Endodermal cell (in vitro differentiated cells): ENCODE measurements around the gene VPREB3. TPM values are rescaled to one million over a fixed set of nuclear protein-coding genes. Genes with fewer than 3 reads are reported as not detected.
A peak's percentile ranks its signal among the peaks of the same experiment; 100 is the strongest.

Experiments
- DNase-seq: peaks from one replicate; pipeline ENCODE4 v3.0.0-alpha.2; 2017
- H3K27ac ChIP-seq: 2 replicates; pipeline ENCODE4 v1.5.1; 2013; ENCODE audit warnings: mild to moderate bottlenecking, low read depth, low read length, moderate library complexity
- H3K27me3 ChIP-seq: 2 replicates; pipeline ENCODE4 v1.6.1; 2013; ENCODE audit warnings: mild to moderate bottlenecking, low read length, moderate library complexity; ENCODE audit not compliant: insufficient read depth, control insufficient read depth, poor library complexity, severe bottlenecking
- H3K36me3 ChIP-seq: 2 replicates; pipeline ENCODE4 v1.7.0; 2013; ENCODE audit warnings: mild to moderate bottlenecking, low read length, moderate library complexity; ENCODE audit not compliant: control insufficient read depth, insufficient read depth
- H3K4me1 ChIP-seq: one replicate; pipeline ENCODE4 v1.7.0; 2013; ENCODE audit warnings: low read length; ENCODE audit not compliant: control insufficient read depth, insufficient read depth
- H3K4me3 ChIP-seq: 2 replicates; pipeline ENCODE4 v1.5.1; 2013; ENCODE audit warnings: mild to moderate bottlenecking, low read length, moderate library complexity
- H3K9ac ChIP-seq: 2 replicates; pipeline ENCODE4 v1.6.1; 2013; ENCODE audit warnings: mild to moderate bottlenecking, low read length, moderate library complexity; ENCODE audit not compliant: poor library complexity, severe bottlenecking; ENCODE audit errors: extremely low read depth
- H3K9me3 ChIP-seq: 2 replicates; pipeline ENCODE4 v1.6.1; 2013; ENCODE audit warnings: mild to moderate bottlenecking, low read length, moderate library complexity; ENCODE audit not compliant: control insufficient read depth
- H3K27ac Mint-ChIP-seq: 2 replicates; pipeline ENCODE4 v1.8.0; 2020; ENCODE audit warnings: mixed read lengths
- H3K27me3 Mint-ChIP-seq: 2 replicates; pipeline ENCODE4 v1.8.0; 2021; ENCODE audit warnings: mild to moderate bottlenecking, mixed read lengths; ENCODE audit not compliant: insufficient read depth
- H3K36me3 Mint-ChIP-seq: 2 replicates; pipeline ENCODE4 v1.8.0; 2020; ENCODE audit warnings: low read depth, mixed read lengths
- H3K4me1 Mint-ChIP-seq: 2 replicates; pipeline ENCODE4 v1.8.0; 2020; ENCODE audit warnings: mixed read lengths
- H3K4me3 Mint-ChIP-seq: 2 replicates; pipeline ENCODE4 v1.8.0; 2020; ENCODE audit warnings: mild to moderate bottlenecking, moderate library complexity, mixed read lengths
- H3K9me3 Mint-ChIP-seq: 2 replicates; pipeline ENCODE4 v1.8.0; 2020; ENCODE audit warnings: mild to moderate bottlenecking, mixed read lengths
- WGBS, 2 experiments: methylation state at CpG; one replicate each; pipeline versions ENCODE4 v1.1.5 to v1.1.7; 2013; ENCODE audit warnings: missing lambda C conversion rate in 2 of 2, mixed read lengths in 1 of 2; ENCODE audit not compliant: insufficient coverage in 1 of 2, insufficient read length in 1 of 2; 5-methylcytosine and 5-hydroxymethylcytosine counted together
- total RNA-seq, 2 donors: library from RNA; stranded (reverse); fragmentation: NEBNext Ultra II Directional in 1 of 2; extraction: Animal tissue kit (Norgen Biotek cat#: 25700) in 1 of 2; gene quantifications; 2 replicates in 1 of 2; 3 replicates in 1 of 2; pipeline ENCODE4 v1.2.1, GENCODE V29; 2021
- TF ChIP-seq, protein P1 (sequence below): fragments of 200-600 bp; sonication (generic); conservative IDR thresholded peaks from 2 replicates; pipeline ENCODE4 v1.5.0; 2021; ENCODE audit warnings: antibody characterized with exemption, mild to moderate bottlenecking

The VPREB3 gene
- total RNA-seq, 2 donors from 2014 or later: not detected

DNA sequence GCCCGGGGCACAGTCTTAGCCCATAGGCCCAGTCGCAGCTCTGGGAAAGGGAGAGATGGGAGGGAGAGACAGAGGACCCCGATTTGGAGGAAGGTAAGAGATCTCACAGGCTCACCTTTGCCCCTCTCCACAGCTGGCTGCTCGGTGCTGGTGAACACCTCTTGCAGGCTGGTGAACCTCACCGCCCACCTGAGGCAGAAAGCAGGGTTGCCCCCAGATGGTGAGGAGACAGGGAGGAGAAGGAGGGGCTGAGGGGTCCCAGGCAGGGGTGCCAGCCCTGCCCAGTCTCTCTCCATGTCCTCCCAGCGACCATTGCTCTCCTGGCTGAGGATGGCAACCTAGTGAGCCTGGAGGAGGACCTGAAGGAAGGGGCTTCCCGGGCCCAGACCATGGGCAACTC is 9.7 kb upstream of the VPREB3 start:
- Histone ChIP-seq H3K4me1 (no peaks in the 10 kb centered on the region), H3K27ac (no peak overlapping the region), H3K4me3 (no peak overlapping the region), H3K27me3 (no peaks in the 10 kb centered on the region), H3K36me3 (peaks cover 4% of the 10 kb centered on the region), H3K9me3 (no peaks in the 10 kb centered on the region), H3K9ac (no peak overlapping the region)
- WGBS, 2 experiments: 88 to 92% methylated on average over 4 to 7 of the region's 7 CpGs
- Mint-ChIP-seq H3K9me3 (no peaks in the 10 kb centered on the region), H3K4me3 (peak overlapping the region; percentile 38), H3K36me3 (no peaks in the 10 kb centered on the region), H3K27me3 (peaks cover 14% of the 10 kb centered on the region), H3K4me1 (peaks cover 11% of the 10 kb centered on the region), H3K27ac (no peak overlapping the region)
- TF ChIP-seq, protein P1, sequence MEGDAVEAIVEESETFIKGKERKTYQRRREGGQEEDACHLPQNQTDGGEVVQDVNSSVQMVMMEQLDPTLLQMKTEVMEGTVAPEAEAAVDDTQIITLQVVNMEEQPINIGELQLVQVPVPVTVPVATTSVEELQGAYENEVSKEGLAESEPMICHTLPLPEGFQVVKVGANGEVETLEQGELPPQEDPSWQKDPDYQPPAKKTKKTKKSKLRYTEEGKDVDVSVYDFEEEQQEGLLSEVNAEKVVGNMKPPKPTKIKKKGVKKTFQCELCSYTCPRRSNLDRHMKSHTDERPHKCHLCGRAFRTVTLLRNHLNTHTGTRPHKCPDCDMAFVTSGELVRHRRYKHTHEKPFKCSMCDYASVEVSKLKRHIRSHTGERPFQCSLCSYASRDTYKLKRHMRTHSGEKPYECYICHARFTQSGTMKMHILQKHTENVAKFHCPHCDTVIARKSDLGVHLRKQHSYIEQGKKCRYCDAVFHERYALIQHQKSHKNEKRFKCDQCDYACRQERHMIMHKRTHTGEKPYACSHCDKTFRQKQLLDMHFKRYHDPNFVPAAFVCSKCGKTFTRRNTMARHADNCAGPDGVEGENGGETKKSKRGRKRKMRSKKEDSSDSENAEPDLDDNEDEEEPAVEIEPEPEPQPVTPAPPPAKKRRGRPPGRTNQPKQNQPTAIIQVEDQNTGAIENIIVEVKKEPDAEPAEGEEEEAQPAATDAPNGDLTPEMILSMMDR: no peak
- DNase-seq: no peak

DNA sequence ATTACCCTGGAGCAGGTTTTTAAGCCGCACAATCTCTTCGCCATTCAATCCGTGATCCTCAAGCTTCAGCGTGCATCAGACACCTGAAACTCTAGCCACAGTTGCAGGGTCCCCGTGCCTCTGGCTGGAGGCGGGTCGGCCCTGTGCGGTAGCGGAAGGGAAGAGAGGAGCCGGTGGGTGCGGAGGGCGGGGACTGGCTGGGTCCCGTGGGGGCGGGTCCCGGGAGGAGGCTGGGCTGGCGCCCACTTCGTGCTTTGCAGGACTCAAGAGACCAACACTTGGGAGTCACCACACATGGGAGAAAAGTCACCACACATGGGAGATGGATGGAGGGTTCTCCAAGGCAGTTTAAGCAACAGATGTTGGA is 9.3 kb upstream of the VPREB3 start:
- Mint-ChIP-seq H3K36me3 (no peaks in the 10 kb centered on the region), H3K27me3 (peaks cover 12% of the 10 kb centered on the region), H3K4me1 (peaks cover 11% of the 10 kb centered on the region), H3K9me3 (no peaks in the 10 kb centered on the region), H3K27ac (no peak overlapping the region), H3K4me3 (peak overlapping the region; percentile 38)
- Histone ChIP-seq H3K27ac (no peak overlapping the region), H3K4me3 (no peak overlapping the region), H3K27me3 (no peaks in the 10 kb centered on the region), H3K9me3 (no peaks in the 10 kb centered on the region), H3K4me1 (no peaks in the 10 kb centered on the region), H3K36me3 (peaks cover 4% of the 10 kb centered on the region), H3K9ac (no peak overlapping the region)
- peak; percentile 80 for DNase-seq
- TF ChIP-seq, protein P1: no peak
- WGBS, 2 experiments: 59 to 66% methylated on average over 9 to 17 of the region's 17 CpGs

DNA sequence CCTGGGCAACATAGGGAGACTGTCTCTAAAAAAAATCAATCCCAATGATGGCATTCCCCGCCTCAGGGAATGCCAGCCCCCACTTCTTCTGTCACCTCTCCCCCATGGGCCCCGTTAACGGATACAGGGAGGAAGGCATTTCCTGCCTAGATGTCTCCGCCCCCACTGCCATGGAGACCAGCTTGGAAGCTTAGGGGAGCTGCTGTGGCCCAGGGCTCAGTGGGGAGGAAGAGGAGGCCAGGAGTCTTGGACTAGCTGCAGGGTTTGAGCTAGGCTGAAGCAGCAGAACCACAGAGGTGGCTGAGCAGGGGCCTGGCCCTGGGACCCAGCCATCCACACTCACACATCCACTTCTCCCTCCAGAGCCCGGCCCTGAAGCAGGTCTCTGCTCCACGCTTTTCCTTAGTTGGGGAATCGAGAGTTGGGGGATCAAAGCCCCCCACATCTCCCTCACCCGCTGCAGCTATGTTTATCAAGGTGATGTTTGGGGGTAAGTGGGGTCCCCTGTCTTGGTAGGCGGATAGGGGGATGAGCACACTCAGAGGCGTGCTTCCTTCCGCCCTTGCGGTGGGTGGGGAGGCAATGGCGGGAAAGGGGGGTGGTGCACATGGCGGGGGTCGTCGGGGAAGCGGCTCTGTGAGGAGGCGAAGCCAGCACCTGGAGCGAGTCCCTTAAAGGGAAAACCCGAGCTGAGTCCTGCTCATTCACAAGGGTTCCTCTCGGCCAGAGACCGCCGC is 8.8 kb upstream of the VPREB3 start, which contains the start of gene C22orf15:
TSS of gene C22orf15 (plus strand) at position 149 of the 737 bp plus-strand sequence. CDS start at position 466, 317 bp downstream.
- WGBS, 2 experiments: 82 to 86% methylated on average over 15 to 17 of the region's 23 CpGs
- H3K9me3 ChIP-seq: no peaks in the 10 kb centered on the region
- TF ChIP-seq, protein P1: no peak
- DNase-seq: peak; percentile 81
- Mint-ChIP-seq H3K27ac (no peak within 1 kb of the TSS), H3K27me3 (peaks cover 12% of the 10 kb centered on the region), H3K9me3 (no peaks in the 10 kb centered on the region), H3K36me3 (no peaks in the 10 kb centered on the region), H3K4me3 (peak within 1 kb of the TSS; percentile 38), H3K4me1 (peaks cover 11% of the 10 kb centered on the region)
- H3K27ac ChIP-seq: peak within 1 kb of the TSS; percentile 18
- H3K4me3 ChIP-seq: no peak within 1 kb of the TSS
- H3K36me3 ChIP-seq: peaks cover 4% of the 10 kb centered on the region
- no peaks in the 10 kb centered on the region for H3K27me3 ChIP-seq
- no peak within 1 kb of the TSS for H3K9ac ChIP-seq
- H3K4me1 ChIP-seq: no peaks in the 10 kb centered on the region
